ENCODE measurements around the gene RPTN.
"Not testable (repeated sequence)": the region's sequence is repeated elsewhere in the genome, so short reads cannot be mapped to it uniquely, and the experiment has no call there.

Gene RPTN

GRCh38 chr1:152165286-152166077 lies 6.5 kb upstream of the RPTN start:
- DNase-seq, result no peak

- DNase-seq, result no peak
These were observed 5.6 kb upstream of the RPTN start for GRCh38 chr1:152164517-152165136.

GRCh38 chr1:152162792-152163463 lies 3.9 kb upstream of the RPTN start:
- no peak for DNase-seq

GRCh38 chr1:152160576-152160975 lies 1.5 kb upstream of the RPTN start:
- peak; percentile 13 for DNase-seq

GRCh38 chr1:152153996-152154395 lies 5.0 kb downstream of the RPTN start:
- no peak for DNase-seq

GRCh38 chr1:152151646-152152045 lies 7.4 kb downstream of the RPTN start:
- DNase-seq, result no peak

- no peak for DNase-seq
These were observed 10.0 kb downstream of the RPTN start for GRCh38 chr1:152148981-152149380.

- DNase-seq, result no peak
These were observed 11.0 kb downstream of the RPTN start for GRCh38 chr1:152148051-152148450.

- DNase-seq, result no peak
These were observed 13.3 kb downstream of the RPTN start for GRCh38 chr1:152145769-152146168.

GRCh38 chr1:152144674-152145183 lies 14.3 kb downstream of the RPTN start:
- not testable (repeated sequence) for DNase-seq

- DNase-seq, result no peak
These were observed 15.7 kb downstream of the RPTN start for GRCh38 chr1:152143150-152143887.

- peak; percentile 19 for DNase-seq
These were observed 16.9 kb downstream of the RPTN start for GRCh38 chr1:152141971-152142584.

- no peak for DNase-seq
These were observed 21.8 kb downstream of the RPTN start for GRCh38 chr1:152137215-152137614.

GRCh38 chr1:152130186-152130585 lies 28.8 kb downstream of the RPTN start:
- no peak for DNase-seq

- DNase-seq, result no peak
These were observed 31.4 kb downstream of the RPTN start for GRCh38 chr1:152127673-152128072.

- no peak for DNase-seq
These were observed 33.1 kb downstream of the RPTN start for GRCh38 chr1:152125834-152126443.

GRCh38 chr1:152118915-152119314 lies 40.1 kb downstream of the RPTN start:
- no peak for DNase-seq

GRCh38 chr1:152115344-152115743 lies 43.7 kb downstream of the RPTN start, which contains the start of gene TCHH:
Gene TCHH (minus strand): TSS chr1:152115444. CDS start chr1:152114080, 1,364 bp downstream.
- no peak for DNase-seq

- no peak for DNase-seq
These were observed 46.1 kb downstream of the RPTN start for GRCh38 chr1:152112885-152113432.

GRCh38 chr1:152112101-152112884 lies 46.7 kb downstream of the RPTN start:
- no peak for DNase-seq

GRCh38 chr1:152111515-152111968 lies 47.5 kb downstream of the RPTN start:
- peak; percentile 10 for DNase-seq
